Fibroblast of the aortic adventitia (primary cell): ENCODE measurements around the gene FLT1. TPM values are rescaled to one million over a fixed set of nuclear protein-coding genes. Genes with fewer than 3 reads are reported as not detected.

Source experiments
- DNase-seq: peaks from one replicate; pipeline ENCODE4 v3.0.0-alpha.2; 2010; ENCODE audit warnings: low read depth
- H3K4me3 ChIP-seq: 2 replicates; pipeline ENCODE4 v1.5.1; 2011; ENCODE audit warnings: low read depth, mild to moderate bottlenecking, control low read depth, low read length, moderate library complexity
- CTCF ChIP-seq: IDR thresholded peaks from 2 replicates; pipeline ENCODE4 v1.5.1; 2011; ENCODE audit warnings: mild to moderate bottlenecking, low read length, control low read depth, inconsistent platforms; ENCODE audit not compliant: insufficient read depth
- total RNA-seq: library from RNA; depleted of rRNA; stranded (reverse); fragments of >200 nt; gene quantifications from 2 replicates; pipeline ENCODE4 v1.2.3, GENCODE V29; 2012; ENCODE audit warnings: low replicate concordance

FLT1 gene
- total RNA-seq, 1 donor = 0.36 TPM

GRCh38 chr13:28449826-28450773, 44.8 kb downstream of the FLT1 start:
- DNase-seq = peak; percentile 10
- no peak overlapping the region for H3K4me3 ChIP-seq
- TF ChIP-seq CTCF = no peak

- no peak overlapping the region for H3K4me3 ChIP-seq
- no peak for DNase-seq
- no peak for TF ChIP-seq CTCF
Measured at GRCh38 chr13:28448651-28449358, 46.1 kb downstream of the FLT1 start.

GRCh38 chr13:28447989-28448388, 46.9 kb downstream of the FLT1 start:
- TF ChIP-seq CTCF = no peak
- no peak for DNase-seq

GRCh38 chr13:28447206-28447605, 47.7 kb downstream of the FLT1 start:
- DNase-seq = no peak

More at GRCh38 chr13:28447989-28448388, 46.9 kb downstream of the FLT1 start:
- no peak overlapping the region for H3K4me3 ChIP-seq

GRCh38 chr13:28442839-28443238, 52.1 kb downstream of the FLT1 start:
- no peak overlapping the region for H3K4me3 ChIP-seq
- TF ChIP-seq CTCF = no peak
- no peak for DNase-seq

More at GRCh38 chr13:28447206-28447605, 47.7 kb downstream of the FLT1 start:
- no peak for TF ChIP-seq CTCF
- no peak overlapping the region for H3K4me3 ChIP-seq

- H3K4me3 ChIP-seq = no peak overlapping the region
- TF ChIP-seq CTCF = no peak
- no peak for DNase-seq
Measured at GRCh38 chr13:28441529-28441928, 53.4 kb downstream of the FLT1 start.
